Stimulated activated CD8-positive, alpha-beta memory T cell treated with anti-CD3 and anti-CD28 coated beads, Interleukin-4, amount 100 ng/mL, for 48 hours (primary cell): ENCODE data around the gene GPR157.
"Not testable (repeated sequence)": the region's sequence is repeated elsewhere in the genome, so short reads cannot be mapped to it uniquely, and the experiment has no call there.

Source experiments
- DNase-seq: peaks from one replicate; pipeline ENCODE4 v3.0.0-alpha.2; 2020

The GPR157 gene

GRCh38 chr1:9145714-9146113 lies 16.8 kb upstream of the GPR157 start:
- no peak for DNase-seq

DNA sequence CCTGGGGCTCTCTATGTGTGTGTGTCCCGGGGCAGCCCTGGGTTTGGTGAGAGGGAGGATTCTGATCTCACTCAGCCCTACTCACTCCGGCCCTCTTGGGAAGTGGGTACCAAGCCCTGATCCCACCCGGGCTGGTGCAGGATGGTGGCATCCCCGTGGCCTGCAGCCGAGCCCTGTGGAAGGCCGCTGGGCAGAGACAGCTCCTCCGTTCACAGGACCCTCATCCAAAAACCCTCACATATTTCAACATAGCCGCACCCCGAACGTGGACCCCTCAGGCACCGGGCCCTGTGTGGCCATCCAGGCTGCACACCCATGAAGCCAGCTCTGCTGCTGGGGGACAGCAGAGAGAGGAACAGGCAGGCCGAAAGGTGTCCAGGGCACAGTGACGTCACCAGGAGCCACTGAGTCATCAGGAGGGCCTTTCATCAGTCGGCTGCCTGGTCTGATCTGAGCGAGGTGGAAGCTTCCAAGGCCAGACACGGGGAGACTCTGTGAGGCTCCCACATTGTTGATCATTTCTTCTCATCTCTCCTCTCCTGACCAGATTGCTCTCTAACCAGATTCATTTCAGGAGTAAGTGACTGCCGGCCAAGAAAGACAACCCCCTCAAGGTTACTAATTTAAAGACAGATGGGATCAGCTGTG lies 16.2 kb upstream of the GPR157 start:
- peak; percentile 60 for DNase-seq

DNA sequence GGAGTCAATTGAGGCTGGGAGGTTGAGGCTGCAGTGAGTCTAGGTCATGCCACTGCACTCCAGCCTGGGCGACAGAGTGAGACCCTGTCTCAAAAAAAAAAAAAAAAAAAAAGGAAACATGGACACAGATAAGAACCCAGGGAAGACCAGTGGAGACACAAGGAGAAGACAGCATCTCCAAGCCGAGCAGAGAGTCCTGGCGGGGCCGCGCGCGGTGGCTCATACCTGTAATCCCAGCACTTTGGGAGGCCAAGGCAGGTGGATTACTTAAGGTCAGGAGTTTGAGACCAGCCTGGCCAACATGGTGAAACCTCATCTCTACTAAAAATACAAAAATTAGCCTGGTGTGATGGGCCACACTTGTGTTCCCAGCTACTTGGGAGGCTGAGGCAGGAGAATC lies 15.6 kb upstream of the GPR157 start:
- not testable (repeated sequence) for DNase-seq

DNA sequence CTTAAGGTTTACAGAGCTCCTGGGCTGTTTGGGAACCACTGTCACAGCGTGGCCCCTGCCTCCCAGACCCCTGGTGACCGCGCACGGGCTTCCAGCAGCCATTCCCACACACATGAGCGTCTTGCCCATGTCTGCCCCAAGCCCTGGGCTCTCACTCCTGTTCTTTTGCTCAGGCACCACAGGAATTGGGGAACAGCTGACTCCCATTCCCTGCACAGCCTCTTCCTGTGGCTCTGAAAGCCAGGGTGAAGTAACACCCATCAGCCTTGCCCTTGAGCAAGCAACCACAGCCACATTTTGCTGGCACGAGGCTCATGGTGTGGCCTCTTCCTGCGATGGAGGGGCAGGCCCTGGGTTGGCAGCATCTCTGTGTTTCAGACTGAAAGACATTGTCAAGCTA lies 14.3 kb upstream of the GPR157 start:
- no peak for DNase-seq

DNA sequence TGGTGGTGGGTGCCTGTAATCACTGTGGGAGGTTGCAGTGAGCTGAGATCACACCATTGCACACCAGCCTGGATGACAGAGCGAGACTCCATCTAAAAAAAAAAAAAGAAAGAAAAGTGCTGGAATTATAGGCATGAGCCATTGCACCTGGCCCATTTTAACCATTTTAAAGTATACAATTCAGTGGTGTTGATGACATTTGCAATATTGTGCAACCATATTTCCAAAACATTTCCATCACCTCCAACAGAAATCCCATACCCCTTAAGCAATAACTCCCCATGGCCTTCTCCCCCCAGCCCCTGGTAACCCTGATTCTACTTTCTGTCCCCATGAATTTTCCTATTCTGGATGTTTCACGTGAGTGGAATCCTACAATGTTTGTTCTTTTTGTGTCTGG lies 11.0 kb upstream of the GPR157 start:
- no peak for DNase-seq

DNA sequence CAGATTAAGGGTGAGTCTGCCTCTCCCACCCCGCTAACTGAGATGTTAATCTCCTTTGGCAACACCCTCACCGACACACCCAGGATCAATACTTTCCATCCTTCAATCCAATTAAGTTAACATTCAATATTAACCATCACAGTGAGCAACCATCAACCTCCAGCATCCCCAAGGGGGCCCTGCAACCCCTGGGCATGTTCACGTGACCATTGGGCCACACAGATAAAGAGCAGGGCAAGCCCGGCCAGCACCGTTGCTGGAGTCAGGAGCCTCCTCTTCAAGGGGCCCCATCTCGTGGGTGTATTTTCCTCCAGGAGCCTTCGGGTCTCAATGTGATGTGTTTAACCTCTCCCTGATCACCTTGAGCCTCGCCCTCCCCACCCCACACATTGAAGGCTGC lies 8.0 kb upstream of the GPR157 start:
- no peak for DNase-seq

DNA sequence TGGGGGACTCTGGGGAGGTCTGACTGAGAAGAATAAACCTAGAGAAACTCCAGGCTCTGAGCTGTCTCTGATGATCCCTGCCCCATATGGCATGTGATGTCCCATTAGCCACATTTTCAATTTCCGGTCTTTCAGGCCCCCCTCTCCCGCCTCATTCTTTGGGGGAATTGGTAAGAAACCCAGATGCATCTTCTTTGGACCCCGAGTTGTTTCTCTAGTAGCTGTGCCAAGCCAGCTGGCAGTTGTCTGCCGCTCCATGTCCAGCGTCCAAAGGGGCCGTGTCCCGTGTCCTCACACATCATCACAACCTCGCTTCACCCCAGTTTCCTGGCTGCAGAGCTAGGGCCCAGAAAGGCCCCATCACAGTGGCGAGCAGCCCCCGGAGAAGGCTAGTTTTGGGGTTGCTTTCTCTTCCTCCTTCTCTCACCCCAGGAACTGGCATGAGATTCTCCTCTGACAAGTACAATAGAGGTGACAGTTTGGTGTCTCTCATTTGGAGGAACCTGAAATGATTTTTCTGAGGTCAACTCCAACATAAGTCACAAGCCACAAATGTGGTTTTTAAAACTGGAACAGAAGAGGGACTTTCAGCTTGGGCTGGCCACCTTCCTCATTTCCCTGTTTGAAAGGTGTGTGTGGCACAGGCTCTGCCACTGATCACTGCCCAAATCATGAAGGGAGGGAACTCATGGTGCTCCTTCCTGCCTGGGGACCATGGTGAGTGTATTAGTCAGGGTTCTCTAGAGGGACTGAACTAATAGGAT lies 6.4 kb upstream of the GPR157 start:
- no peak for DNase-seq

- DNase-seq, result no peak
These were observed 5.1 kb upstream of the GPR157 start for GRCh38 chr1:9133870-9134585.

DNA sequence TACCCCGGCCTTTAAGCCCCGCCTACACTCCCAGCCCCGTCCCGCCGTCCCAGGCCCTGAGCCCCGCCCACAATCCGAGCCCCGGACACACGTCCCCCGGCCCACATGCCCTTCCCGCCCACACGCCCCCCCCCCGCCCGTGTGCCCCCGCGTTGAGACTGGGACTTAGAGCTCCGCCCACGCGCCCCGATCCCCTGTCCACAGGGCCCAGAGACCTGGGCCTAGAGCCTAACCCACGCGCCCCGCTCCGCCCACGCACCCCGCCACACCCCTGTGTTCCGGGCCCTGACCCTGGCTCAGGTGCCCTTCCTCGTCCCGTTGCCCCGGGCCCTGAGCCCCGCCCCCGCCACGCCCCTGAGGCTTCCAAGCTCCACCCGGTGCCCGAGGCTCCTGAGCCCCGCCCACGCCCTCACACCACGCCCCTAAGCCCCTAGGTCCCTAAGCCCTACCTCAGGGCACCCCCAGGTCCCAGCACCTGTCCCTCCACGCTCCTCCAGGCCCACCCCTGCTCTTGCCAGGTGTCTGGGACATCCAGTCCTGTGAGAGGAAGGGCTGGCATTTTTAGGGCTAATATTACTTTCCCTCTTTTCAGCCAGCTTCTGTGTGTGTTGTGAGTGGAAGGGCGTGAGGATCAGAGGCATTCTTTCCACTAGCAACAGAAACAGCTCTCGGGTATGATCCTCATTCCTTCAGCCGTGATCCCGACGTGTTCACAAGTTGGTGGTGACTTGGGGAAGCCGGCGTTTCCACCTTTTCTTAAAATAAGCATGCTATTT lies 552 bp upstream of the GPR157 start:
- peak; percentile 91 for DNase-seq

GRCh38 chr1:9128166-9128519 lies 759 bp downstream of the GPR157 start:
- DNase-seq, result no peak

DNA sequence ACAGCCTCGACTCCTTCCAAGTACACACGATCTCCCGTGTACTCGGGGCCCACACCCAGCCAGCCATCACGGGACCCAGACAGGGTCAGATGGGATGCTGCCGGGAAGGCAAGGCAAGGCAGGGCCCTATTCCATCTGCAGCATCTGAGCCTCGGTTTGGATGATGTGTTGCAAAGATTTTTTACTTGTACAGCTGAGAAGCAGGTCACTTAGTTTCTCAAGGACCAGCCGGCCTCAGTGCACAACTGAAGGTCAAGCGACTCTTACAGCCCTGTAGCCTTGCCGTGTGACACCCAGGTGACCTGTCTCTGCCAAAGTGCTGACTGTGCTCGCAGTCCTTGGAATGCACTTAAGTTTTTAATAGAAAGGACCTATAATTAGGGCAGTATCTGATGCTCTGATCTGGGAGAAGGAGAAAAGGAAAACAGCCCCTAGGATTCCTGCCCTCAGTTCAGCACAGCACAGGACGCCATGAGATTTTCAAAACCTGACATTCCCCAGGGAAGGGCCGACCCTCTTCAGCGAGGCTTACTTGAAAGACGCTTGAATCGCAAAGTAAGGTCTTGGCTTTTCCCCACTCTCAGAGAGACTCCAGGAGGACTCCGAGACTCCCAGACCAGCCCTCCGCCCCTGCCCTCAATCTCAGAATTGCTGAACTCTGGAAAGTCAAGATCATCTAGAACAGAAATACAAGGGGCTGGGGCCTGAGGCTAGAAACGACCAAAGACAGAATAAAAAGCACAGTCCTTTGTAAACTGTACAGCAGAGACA lies 1.3 kb downstream of the GPR157 start:
- DNase-seq, result no peak

DNA sequence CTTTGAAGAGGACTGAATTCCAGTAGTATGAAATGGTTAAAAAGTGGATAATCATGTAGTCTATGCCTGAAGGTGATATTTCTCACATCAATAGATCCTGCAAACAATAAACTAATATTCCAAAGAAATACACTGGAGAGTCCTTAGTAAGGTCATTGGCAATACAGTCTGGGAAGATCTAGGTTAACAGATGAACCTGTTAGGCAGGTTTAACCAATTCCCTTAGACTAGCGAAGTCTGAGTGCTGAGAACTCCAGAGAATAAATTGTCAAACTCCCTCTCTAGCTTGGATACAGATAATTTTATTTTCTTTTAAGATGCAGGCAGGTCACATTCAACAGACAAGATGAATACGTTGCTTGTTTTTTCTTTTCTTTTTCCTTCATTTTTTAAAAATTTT lies 2.4 kb downstream of the GPR157 start:
- DNase-seq, result no peak

GRCh38 chr1:9125847-9126246 lies 3.1 kb downstream of the GPR157 start:
- DNase-seq, result not testable (repeated sequence)

DNA sequence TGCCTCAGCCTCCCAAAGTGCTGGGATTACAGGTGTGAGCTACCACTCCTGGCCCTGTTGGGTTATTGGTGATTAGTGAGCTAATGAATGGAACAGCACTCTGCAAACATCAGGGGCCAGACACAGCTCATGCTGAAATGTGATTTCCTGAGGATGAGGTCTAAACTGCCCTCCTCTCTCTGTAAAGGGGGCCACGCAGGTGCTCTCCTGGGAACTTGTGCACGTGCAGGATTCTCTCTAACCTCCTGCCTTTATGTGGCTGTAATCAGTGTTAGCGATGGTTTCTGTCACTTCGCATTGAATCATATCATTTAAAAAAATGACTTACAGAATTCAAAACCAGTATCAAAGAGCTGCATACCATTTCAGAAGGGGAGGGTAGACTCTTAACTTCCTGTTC lies 3.6 kb downstream of the GPR157 start:
- no peak for DNase-seq

DNA sequence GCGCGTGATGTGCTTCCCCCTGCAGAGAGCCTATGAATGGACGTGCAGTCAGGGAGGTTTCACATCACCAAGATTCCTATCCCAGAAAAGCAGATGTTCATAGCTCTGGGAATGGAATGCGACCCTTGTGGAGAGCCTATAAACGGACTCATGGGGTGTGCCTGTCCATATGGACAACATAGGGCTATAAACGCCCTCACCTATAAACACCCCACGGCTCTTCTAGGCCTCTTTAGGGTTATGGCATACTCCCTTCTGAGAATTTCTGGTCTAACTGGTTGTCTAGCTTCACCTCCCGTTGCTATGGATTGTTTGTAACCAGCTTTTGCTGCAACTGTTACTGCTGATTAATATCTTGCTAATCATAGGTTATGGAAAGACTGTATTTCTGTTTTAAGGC lies 4.5 kb downstream of the GPR157 start:
- DNase-seq, result not testable (repeated sequence)

GRCh38 chr1:9123665-9124064 lies 5.2 kb downstream of the GPR157 start:
- DNase-seq, result not testable (repeated sequence)

GRCh38 chr1:9121496-9122409 lies 7.1 kb downstream of the GPR157 start:
- peak; percentile 48 for DNase-seq

DNA sequence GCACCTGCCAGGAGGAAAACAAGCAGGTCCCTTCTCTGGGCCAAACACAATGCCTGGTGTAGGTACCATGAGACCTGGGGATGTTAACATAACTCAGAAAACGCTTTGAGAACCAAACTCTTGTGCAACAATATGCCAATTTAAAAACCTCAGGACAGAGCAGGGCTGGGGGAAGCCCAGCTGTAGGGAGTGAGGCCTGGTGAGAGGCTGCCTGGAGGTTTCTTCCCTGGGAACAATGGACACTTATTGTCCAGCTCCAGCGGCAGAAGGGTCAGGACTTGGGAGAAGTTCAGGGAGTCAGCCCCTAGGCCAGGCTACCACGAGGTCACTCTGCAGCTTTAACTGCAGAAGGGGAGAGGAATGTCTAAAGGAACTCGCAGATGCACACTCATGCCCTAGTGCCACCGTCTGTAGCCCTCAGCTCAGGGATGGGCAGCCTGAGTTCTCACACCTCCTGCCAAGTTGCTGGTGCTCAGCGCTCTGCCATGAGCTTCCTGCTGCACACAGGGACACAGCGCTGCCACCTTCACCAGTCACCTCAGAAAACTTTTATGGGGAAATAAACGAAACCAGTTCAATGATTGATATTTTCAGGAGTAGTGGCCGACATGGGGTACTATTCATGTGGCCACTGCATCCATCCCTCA lies 8.5 kb downstream of the GPR157 start:
- DNase-seq, result no peak

- no peak for DNase-seq
These were observed 9.2 kb downstream of the GPR157 start for GRCh38 chr1:9119745-9120144.

DNA sequence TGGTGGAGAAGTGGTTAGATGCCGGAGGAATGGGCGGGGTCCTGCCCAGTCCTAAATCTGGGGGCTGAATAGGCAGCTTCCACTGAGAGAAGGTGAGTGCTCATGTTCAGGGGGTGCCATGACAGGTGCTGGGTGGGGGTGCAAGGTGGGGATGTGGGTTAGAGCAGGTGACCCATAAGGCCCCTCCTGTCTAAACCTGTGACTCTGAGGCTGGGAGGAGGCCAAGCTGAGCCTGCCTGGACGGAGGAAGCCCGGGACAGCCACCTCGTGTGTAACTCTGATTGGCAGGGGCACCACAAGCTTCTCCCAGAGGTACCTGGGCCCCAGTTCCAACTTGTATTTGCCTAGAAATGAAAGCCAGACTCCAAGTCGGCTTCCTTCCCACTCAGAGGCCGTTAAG lies 10.7 kb downstream of the GPR157 start:
- DNase-seq, result no peak
